NCI-H446 (cell line): ENCODE data around the gene KIF2A.

Experiments used
- DNase-seq, 2 experiments: peaks; one replicate each; lab custom pipeline; 2025; lab: John Stamatoyannopoulos, UW

Gene KIF2A

GRCh38 chr5:62385131-62385530 is 79.1 kb downstream of the KIF2A start:
- no peak for DNase-seq

- DNase-seq: no peak
Measured at GRCh38 chr5:62385816-62386400, 79.9 kb downstream of the KIF2A start.

GRCh38 chr5:62386824-62387223 is 80.8 kb downstream of the KIF2A start:
- no peak for DNase-seq

- DNase-seq: no peak
Measured at GRCh38 chr5:62395210-62395950, 89.4 kb downstream of the KIF2A start.

GRCh38 chr5:62403411-62404250 is 97.6 kb downstream of the KIF2A start, which contains the start of gene DIMT1:
TSS of gene DIMT1 (minus strand) at chr5:62403905. CDS start at chr5:62403772, 133 bp downstream.
- peak; percentile 90 to 95 for DNase-seq

- peak; percentile 96 to 98 for DNase-seq
Measured at GRCh38 chr5:62412549-62413329, 106.7 kb downstream of the KIF2A start, which contains the start of gene IPO11. TSS of gene IPO11 (plus strand) at chr5:62412763. CDS start at chr5:62437280, 24,517 bp downstream.

GRCh38 chr5:62413711-62414110 is 107.7 kb downstream of the KIF2A start:
- DNase-seq: no peak

- no peak for DNase-seq
Measured at GRCh38 chr5:62418462-62419076, 112.6 kb downstream of the KIF2A start.

GRCh38 chr5:62419609-62420008 is 113.6 kb downstream of the KIF2A start:
- no peak for DNase-seq

GRCh38 chr5:62421414-62421813 is 115.4 kb downstream of the KIF2A start:
- DNase-seq: no peak

GRCh38 chr5:62424763-62425162 is 118.8 kb downstream of the KIF2A start:
- no peak for DNase-seq

- DNase-seq: no peak
Measured at GRCh38 chr5:62431735-62432620, 126.0 kb downstream of the KIF2A start.

GRCh38 chr5:62432621-62433064 is 126.6 kb downstream of the KIF2A start:
- no peak for DNase-seq
